ENCODE data around the gene FLACC1. TPM values are rescaled to one million over a fixed set of nuclear protein-coding genes. Genes with fewer than 3 reads are reported as not detected.

Gene FLACC1
- total RNA-seq, 4 donors from 2014 or later = 0.19 to 5.1 (median 0.52) TPM

GRCh38 chr2:201275069-201275468 lies 82.1 kb downstream of the FLACC1 start:
- H3K27me3 ChIP-seq = no peaks in the 10 kb centered on the region
- intact Hi-C loops (cut with DNase I) = no loop called here
- no peak for DNase-seq
- H3K27ac ChIP-seq = no peak overlapping the region
- no peak overlapping the region for H3K4me3 ChIP-seq
- TF ChIP-seq POLR2A (IDR thresholded peaks at IDR 0.05) (no peak), CTCF (IDR thresholded peaks at IDR 0.05) (no peak)
- 74 to 93% methylated on average over 2 of the region's 2 CpGs for WGBS, 2 donors
- H3K36me3 ChIP-seq = peaks cover 3 to 95% (median 14%) of the 10 kb centered on the region in 3 donors
- peaks cover 0 to 25% (median 0%) of the 10 kb centered on the region in 3 donors for H3K4me1 ChIP-seq
- no peaks in the 10 kb centered on the region for H3K9me3 ChIP-seq

GRCh38 chr2:201273330-201273983 lies 83.7 kb downstream of the FLACC1 start:
- WGBS, 2 donors = 82 to 87% methylated on average over 9 of the region's 9 CpGs
- Histone ChIP-seq H3K36me3 (peaks cover 3 to 97% (median 14%) of the 10 kb centered on the region in 3 donors), H3K9me3 (no peaks in the 10 kb centered on the region), H3K27me3 (no peaks in the 10 kb centered on the region), H3K4me3 (no peak overlapping the region), H3K27ac (no peak overlapping the region), H3K4me1 (peaks cover 0 to 9% (median 0%) of the 10 kb centered on the region in 3 donors)
- no peak for DNase-seq
- TF ChIP-seq CTCF (IDR thresholded peaks at IDR 0.05) = no peak
- TF ChIP-seq POLR2A (IDR thresholded peaks at IDR 0.05) = no peak
- intact Hi-C loops (cut with DNase I) = no loop called here

- 93 to 95% methylated on average over 2 of the region's 2 CpGs for WGBS, 2 donors
- no peak overlapping the region for H3K4me3 ChIP-seq
Observed at GRCh38 chr2:201271917-201272316, 85.2 kb downstream of the FLACC1 start.

GRCh38 chr2:201270293-201271001 lies 86.7 kb downstream of the FLACC1 start:
- no peaks in the 10 kb centered on the region for H3K4me1 ChIP-seq
- intact Hi-C loops (cut with DNase I) = no loop called here
- no peaks in the 10 kb centered on the region for H3K9me3 ChIP-seq
- TF ChIP-seq POLR2A (IDR thresholded peaks at IDR 0.05) (no peak), CTCF (IDR thresholded peaks at IDR 0.05) (no peak)
- H3K36me3 ChIP-seq = peaks cover 10 to 94% (median 12%) of the 10 kb centered on the region in 3 donors
- no peaks in the 10 kb centered on the region for H3K27me3 ChIP-seq
- no peak for DNase-seq
- WGBS, 2 donors = 82 to 96% methylated on average over 9 of the region's 9 CpGs
- H3K4me3 ChIP-seq = no peak overlapping the region
- H3K27ac ChIP-seq = no peak overlapping the region

More at GRCh38 chr2:201271917-201272316, 85.2 kb downstream of the FLACC1 start:
- no peak for DNase-seq
- peaks cover 10 to 99% (median 17%) of the 10 kb centered on the region in 3 donors for H3K36me3 ChIP-seq
- TF ChIP-seq POLR2A (IDR thresholded peaks at IDR 0.05) (no peak), CTCF (IDR thresholded peaks at IDR 0.05) (no peak)
- intact Hi-C loops (cut with DNase I) = no loop called here
- no peak overlapping the region for H3K27ac ChIP-seq
- no peaks in the 10 kb centered on the region for H3K27me3 ChIP-seq
- H3K4me1 ChIP-seq = no peaks in the 10 kb centered on the region
- H3K9me3 ChIP-seq = no peaks in the 10 kb centered on the region

- DNase-seq = no peak
- no peak overlapping the region for H3K4me3 ChIP-seq
- no peak overlapping the region for H3K27ac ChIP-seq
- TF ChIP-seq POLR2A (IDR thresholded peaks at IDR 0.05) (no peak), CTCF (IDR thresholded peaks at IDR 0.05) (no peak)
- H3K9me3 ChIP-seq = no peaks in the 10 kb centered on the region
- intact Hi-C loops (cut with DNase I) = no loop called here
- H3K4me1 ChIP-seq = no peaks in the 10 kb centered on the region
- no peaks in the 10 kb centered on the region for H3K27me3 ChIP-seq
- 93% methylated on average over 2 of the region's 2 CpGs for WGBS, 2 donors
- H3K36me3 ChIP-seq = peaks cover 10 to 87% (median 12%) of the 10 kb centered on the region in 3 donors
Observed at GRCh38 chr2:201269764-201270163, 87.4 kb downstream of the FLACC1 start.

Data from esophagus squamous epithelium (tissue), 5 donors.